GM10266 (cell line): ENCODE results near the gene STIP1.

Experiments
- DNase-seq: peaks from one replicate; pipeline ENCODE4 v3.0.0; 2012; ENCODE audit errors: extremely low spot score
- CTCF ChIP-seq: IDR thresholded peaks from 2 replicates; pipeline ENCODE4 v1.5.1; 2012; ENCODE audit warnings: mild to moderate bottlenecking, low read depth; ENCODE audit not compliant: control insufficient read depth, insufficient read depth; ENCODE audit errors: missing control alignments

STIP1 gene

GRCh38 chr11:64203421-64204079 lies 17.6 kb downstream of the STIP1 start:
- no peak for TF ChIP-seq CTCF
- no peak for DNase-seq

DNA sequence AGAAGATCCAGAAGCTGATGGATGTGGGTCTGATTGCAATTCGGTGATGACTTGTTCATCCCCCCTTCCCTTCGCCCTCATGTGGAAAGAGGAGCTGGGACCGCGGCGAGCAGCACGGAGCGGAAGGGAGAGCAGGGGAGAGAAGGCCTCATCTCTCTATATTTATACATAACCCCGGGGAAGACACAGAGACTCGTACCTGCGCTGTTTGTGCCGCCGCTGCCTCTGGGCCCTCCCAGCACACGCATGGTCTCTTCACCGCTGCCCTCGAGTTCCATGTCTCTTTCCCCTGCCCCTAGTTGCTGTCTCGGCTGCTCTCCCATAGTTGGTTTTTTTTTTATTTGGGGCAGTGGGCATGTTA lies 18.1 kb downstream of the STIP1 start:
- no peak for TF ChIP-seq CTCF
- DNase-seq = no peak

DNA sequence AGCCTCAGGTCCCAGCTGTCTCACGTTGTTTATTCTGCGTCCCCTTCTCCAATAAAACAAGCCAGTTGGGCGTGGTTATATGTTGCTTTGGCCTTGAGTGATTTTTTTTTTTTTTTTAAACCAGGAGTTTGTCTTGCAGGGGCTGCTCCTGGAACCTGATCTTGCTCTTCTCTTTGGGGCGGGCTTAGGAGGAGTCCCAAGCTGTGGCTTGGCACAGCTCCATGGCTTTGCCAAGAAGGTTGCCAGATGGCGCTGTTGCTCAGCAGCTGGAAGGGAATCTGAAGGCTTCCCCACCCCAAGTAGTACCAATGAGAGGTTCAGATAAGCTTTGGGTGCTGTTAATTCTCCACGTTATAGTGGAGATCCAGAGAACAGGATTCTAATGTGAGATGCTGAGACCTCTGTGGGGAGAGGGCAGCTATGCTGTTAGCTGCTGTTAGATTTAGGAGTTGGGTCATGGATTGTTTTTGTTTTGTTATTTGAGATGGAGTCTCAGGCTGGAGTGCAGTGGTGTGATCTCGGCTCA lies 18.6 kb downstream of the STIP1 start:
- peak; percentile 82 for TF ChIP-seq CTCF
- peak; percentile 78 for DNase-seq

- TF ChIP-seq CTCF = no peak
- peak; percentile 69 for DNase-seq
These were observed 20.7 kb downstream of the STIP1 start, which contains the start of gene FERMT3 for GRCh38 chr11:64206457-64207255. TSS of gene FERMT3 (plus strand) at chr11:64206721. CDS start at chr11:64207365, 644 bp downstream.

DNA sequence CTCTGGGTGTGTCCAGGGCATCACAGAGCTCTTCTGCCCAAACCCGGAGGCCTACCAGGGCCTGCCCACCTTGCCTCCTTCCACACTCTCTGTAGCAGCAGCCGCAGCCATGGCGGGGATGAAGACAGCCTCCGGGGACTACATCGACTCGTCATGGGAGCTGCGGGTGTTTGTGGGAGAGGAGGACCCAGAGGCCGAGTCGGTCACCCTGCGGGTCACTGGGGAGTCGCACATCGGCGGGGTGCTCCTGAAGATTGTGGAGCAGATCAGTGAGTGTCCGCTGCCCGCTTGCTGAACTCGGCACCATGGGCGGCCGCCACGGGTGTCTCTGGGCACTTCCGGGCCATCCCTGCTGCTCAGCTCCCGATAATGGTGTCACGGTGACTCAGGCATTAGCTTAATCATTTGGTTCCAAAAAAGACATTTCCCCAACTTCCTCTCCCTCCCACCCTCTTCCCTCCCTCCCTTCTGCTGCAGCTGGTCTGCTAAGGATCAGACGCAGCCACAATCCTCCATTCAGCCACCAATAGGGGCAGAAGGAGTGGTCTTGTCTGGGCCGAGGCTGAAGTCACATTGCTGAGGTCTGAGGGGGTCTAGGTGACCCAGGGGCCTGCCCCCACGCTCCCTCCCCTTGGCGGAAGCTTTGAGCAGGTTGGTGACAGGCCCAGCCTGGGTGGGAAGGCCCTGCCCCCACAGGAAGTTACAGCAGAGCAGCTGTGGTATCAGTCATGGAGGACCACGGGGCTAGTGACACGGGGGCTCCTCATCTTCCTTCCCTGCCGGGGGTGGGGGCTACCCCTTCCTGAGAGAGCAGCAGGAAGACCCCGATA lies 21.5 kb downstream of the STIP1 start:
- no peak for TF ChIP-seq CTCF
- DNase-seq = peak; percentile 93

DNA sequence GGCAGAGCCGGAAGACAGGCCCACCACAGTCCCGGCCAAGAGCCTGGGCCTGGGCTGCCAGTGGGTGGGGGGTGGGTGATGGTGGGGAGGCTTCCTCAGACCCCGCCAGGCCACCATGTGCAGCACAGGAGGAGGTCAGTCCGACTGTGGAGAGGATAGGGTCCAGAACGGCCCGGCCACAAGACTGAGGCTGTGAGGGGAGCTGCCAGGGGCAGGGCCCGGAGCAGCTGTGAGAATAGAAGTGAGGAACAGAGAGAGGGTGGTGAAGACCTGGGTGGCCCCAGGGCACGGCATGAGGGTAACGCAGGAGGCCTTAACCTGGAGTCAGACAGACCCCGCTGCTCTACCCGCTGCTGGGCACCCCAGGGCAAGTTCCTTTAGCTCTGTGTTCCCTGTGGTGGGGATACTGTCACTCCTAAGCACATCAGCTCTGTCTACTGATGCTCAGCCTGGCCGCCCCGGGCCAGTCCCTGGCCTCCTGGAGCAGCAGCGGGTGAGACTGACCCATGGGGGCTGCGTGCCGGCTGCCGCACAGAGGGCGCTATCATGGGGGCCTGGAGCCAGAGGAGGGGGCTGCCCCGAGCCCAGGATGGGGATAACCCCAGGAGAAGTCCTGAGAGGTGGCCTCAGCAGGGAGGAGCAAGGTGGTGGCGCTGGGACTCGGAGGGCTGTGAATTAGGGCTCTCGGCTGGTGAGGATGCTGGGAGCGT lies 22.3 kb downstream of the STIP1 start:
- no peak for TF ChIP-seq CTCF
- DNase-seq = no peak
